GM23338 (cell line): ENCODE data around the gene ACTG2. TPM values are rescaled to one million over a fixed set of nuclear protein-coding genes. Genes with fewer than 3 reads are reported as not detected.

Experiments
- ATAC-seq: fragments of 200-7000 bp; cut with Tn5 transposase; 3 replicates; pipeline ENCODE4 v1.9.1; 2020
- DNase-seq: peaks from one replicate; pipeline ENCODE4 v3.0.0-alpha.2; 2015; ENCODE audit warnings: low spot score
- H2AFZ ChIP-seq: fragments of 200-600 bp; sonication (generic); 2 replicates; pipeline ENCODE4 v1.8.0; 2016; ENCODE audit warnings: antibody characterized with exemption, mild to moderate bottlenecking, moderate library complexity
- H3F3A ChIP-seq: fragments of 200-600 bp; sonication (generic); replicated peaks from 2 replicates; pipeline ENCODE4 v1.8.0; 2017; ENCODE audit warnings: antibody characterized with exemption, mixed run types, low read depth
- H3K27ac ChIP-seq: fragments of 200-600 bp; sonication (generic); 2 replicates; pipeline ENCODE4 v1.6.1; 2016; ENCODE audit warnings: low read depth
- H3K27me3 ChIP-seq: fragments of 200-600 bp; sonication (generic); 2 replicates; pipeline ENCODE4 v1.8.0; 2016; ENCODE audit warnings: mild to moderate bottlenecking, mixed run types, moderate library complexity; ENCODE audit not compliant: insufficient read depth
- H3K36me3 ChIP-seq: fragments of 200-600 bp; sonication (generic); 2 replicates; pipeline ENCODE4 v1.8.0; 2016; ENCODE audit warnings: mild to moderate bottlenecking; ENCODE audit not compliant: insufficient read depth
- H3K4me1 ChIP-seq: fragments of 200-600 bp; sonication (generic); 2 replicates; pipeline ENCODE4 v1.8.0; 2016; ENCODE audit warnings: mild to moderate bottlenecking, moderate library complexity; ENCODE audit not compliant: insufficient read depth
- H3K4me2 ChIP-seq: fragments of 200-600 bp; sonication (generic); 2 replicates; pipeline ENCODE4 v1.7.1; 2017; ENCODE audit warnings: mixed run types
- H3K4me3 ChIP-seq: fragments of 200-600 bp; sonication (generic); 2 replicates; pipeline ENCODE4 v1.6.1; 2016; ENCODE audit warnings: mixed run types
- H3K79me2 ChIP-seq: fragments of 200-600 bp; sonication (generic); replicated peaks from 2 replicates; pipeline ENCODE4 v1.8.0; 2017; ENCODE audit warnings: mild to moderate bottlenecking; ENCODE audit not compliant: insufficient read depth
- H3K9me2 ChIP-seq: fragments of 200-600 bp; sonication (generic); 2 replicates; pipeline ENCODE4 v1.8.0; 2017; ENCODE audit not compliant: insufficient read depth
- H4K20me1 ChIP-seq: fragments of 200-600 bp; sonication (generic); replicated peaks from 2 replicates; pipeline ENCODE4 v1.8.0; 2017; ENCODE audit warnings: mild to moderate bottlenecking; ENCODE audit not compliant: insufficient read depth
- H3K27ac Mint-ChIP-seq: 2 replicates; pipeline ENCODE4 v1.8.0; 2020; ENCODE audit warnings: inconsistent platforms, mild to moderate bottlenecking, moderate library complexity, mixed read lengths
- H3K27me3 Mint-ChIP-seq: 3 replicates; pipeline ENCODE4 v1.8.0; 2022; ENCODE audit warnings: low read depth, mild to moderate bottlenecking, moderate library complexity, mixed read lengths, inconsistent platforms; ENCODE audit not compliant: insufficient read depth, poor library complexity
- H3K36me3 Mint-ChIP-seq: 3 replicates; pipeline ENCODE4 v1.8.0; 2021; ENCODE audit warnings: low read depth, mild to moderate bottlenecking, inconsistent platforms, moderate library complexity, mixed read lengths
- H3K4me1 Mint-ChIP-seq: 3 replicates; pipeline ENCODE4 v1.8.0; 2020; ENCODE audit warnings: mild to moderate bottlenecking, inconsistent platforms, mixed read lengths
- H3K4me3 Mint-ChIP-seq: 3 replicates; pipeline ENCODE4 v1.8.0; 2021; ENCODE audit warnings: moderate library complexity, mild to moderate bottlenecking, inconsistent platforms, mixed read lengths
- H3K9me3 Mint-ChIP-seq: 3 replicates; pipeline ENCODE4 v1.8.0; 2020; ENCODE audit warnings: moderate library complexity, mild to moderate bottlenecking, inconsistent platforms, mixed read lengths
- CREB1 ChIP-seq: fragments of 250-450 bp; sonication (Bioruptor Pico); IDR thresholded peaks from 2 replicates; pipeline ENCODE4 v1.5.0; 2020; ENCODE audit warnings: low read depth, mild to moderate bottlenecking, moderate library complexity
- CTCF ChIP-seq, 2 experiments: fragments of 200-600 bp in 1 of 2; sonication (generic) in 1 of 2; conservative IDR thresholded peaks; 2 replicates each; pipeline versions ENCODE4 v1.5.1 to v1.6.1; 2016 to 2017; ENCODE audit warnings: antibody characterized with exemption in 2 of 2, low read depth in 2 of 2, mild to moderate bottlenecking in 2 of 2, moderate library complexity in 1 of 2
- ETS1 ChIP-seq: IDR thresholded peaks from 2 replicates; pipeline ENCODE4 v1.6.1; 2016; ENCODE audit warnings: antibody characterized with exemption
- EZH2 ChIP-seq: fragments of 200-600 bp; sonication (generic); IDR thresholded peaks from one replicate; pipeline ENCODE4 v1.8.0; 2017; ENCODE audit warnings: antibody characterized with exemption, mild to moderate bottlenecking, low read depth; ENCODE audit not compliant: unreplicated experiment
- EZH2phosphoT487 ChIP-seq: fragments of 200-600 bp; sonication (generic); IDR thresholded peaks from one replicate; pipeline ENCODE4 v1.8.1; 2018; ENCODE audit warnings: antibody characterized with exemption; ENCODE audit not compliant: unreplicated experiment
- NANOG ChIP-seq: IDR thresholded peaks from 2 replicates; pipeline ENCODE4 v1.6.1; 2016; ENCODE audit warnings: antibody characterized with exemption, borderline replicate concordance
- POLR2AphosphoS5 ChIP-seq: IDR thresholded peaks from 2 replicates; pipeline ENCODE4 v1.6.1; 2016; ENCODE audit warnings: antibody characterized with exemption, low read depth
- STAT1 ChIP-seq: IDR thresholded peaks from one replicate; pipeline ENCODE4 v1.6.1; 2016; ENCODE audit warnings: antibody characterized with exemption; ENCODE audit not compliant: unreplicated experiment
- ZNF114 ChIP-seq: fragments of 250-450 bp; sonication (Bioruptor Pico); IDR thresholded peaks from 2 replicates; pipeline ENCODE4 v1.5.0; 2020; ENCODE audit warnings: mild to moderate bottlenecking, moderate library complexity
- ZNF331 ChIP-seq: fragments of 250-450 bp; sonication (Bioruptor Pico); IDR thresholded peaks from 2 replicates; pipeline ENCODE4 v1.5.0; 2020; ENCODE audit warnings: low read depth, mild to moderate bottlenecking, moderate library complexity
- polyA plus RNA-seq: library from polyadenylated mRNA; unstranded; fragments of >200 nt; fragmentation: Nextera tagmentation; extraction: Ambion mirVana; gene quantifications from 2 replicates; pipeline ENCODE4 v1.2.1, GENCODE V29; 2016
- total RNA-seq: library from RNA; depleted of rRNA; stranded (reverse); fragments of >200 nt; shearing (Covaris generic); gene quantifications from 2 replicates; pipeline ENCODE4 v1.2.3, GENCODE V29; 2014
- TF ChIP-seq, protein P1 (sequence below): IDR thresholded peaks from one replicate; pipeline ENCODE4 v1.6.1; 2018; ENCODE audit warnings: antibody characterized with exemption; ENCODE audit not compliant: unreplicated experiment

ACTG2 gene
- total and polyA plus RNA-seq, 2 experiments from 2014 or later = 8.0 to 8.5 TPM

DNA sequence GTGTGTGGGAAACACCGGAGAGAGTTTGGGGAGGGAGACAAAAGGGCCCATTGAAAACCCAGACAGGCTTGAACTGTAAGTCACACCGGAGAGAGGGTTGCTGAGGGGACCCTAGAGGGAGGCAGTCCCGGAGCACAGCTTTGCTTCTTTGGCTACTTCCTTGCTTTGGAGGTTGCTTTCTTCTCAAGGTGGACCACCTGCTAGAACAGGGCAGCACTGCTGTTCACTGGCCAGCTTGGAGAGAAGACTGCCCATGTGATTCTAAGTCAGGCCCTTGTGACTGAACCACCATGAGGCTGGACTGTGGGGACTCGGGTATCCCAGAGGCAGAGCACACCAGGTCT is 4.4 kb downstream of the ACTG2 start (continued):
- TF ChIP-seq ZNF331 (CRISPR knock-in tag) = no peak
- TF ChIP-seq CTCF (conservative IDR thresholded peaks at IDR 0.05; ENCODE audit: low read depth in 2 of 2) = no peak
- TF ChIP-seq ZNF114 (CRISPR knock-in tag) = no peak
- TF ChIP-seq EZH2phosphoT487 = no peak
- TF ChIP-seq CREB1 (CRISPR knock-in tag) = no peak
- TF ChIP-seq EZH2 = no peak
- TF ChIP-seq, protein P1, sequence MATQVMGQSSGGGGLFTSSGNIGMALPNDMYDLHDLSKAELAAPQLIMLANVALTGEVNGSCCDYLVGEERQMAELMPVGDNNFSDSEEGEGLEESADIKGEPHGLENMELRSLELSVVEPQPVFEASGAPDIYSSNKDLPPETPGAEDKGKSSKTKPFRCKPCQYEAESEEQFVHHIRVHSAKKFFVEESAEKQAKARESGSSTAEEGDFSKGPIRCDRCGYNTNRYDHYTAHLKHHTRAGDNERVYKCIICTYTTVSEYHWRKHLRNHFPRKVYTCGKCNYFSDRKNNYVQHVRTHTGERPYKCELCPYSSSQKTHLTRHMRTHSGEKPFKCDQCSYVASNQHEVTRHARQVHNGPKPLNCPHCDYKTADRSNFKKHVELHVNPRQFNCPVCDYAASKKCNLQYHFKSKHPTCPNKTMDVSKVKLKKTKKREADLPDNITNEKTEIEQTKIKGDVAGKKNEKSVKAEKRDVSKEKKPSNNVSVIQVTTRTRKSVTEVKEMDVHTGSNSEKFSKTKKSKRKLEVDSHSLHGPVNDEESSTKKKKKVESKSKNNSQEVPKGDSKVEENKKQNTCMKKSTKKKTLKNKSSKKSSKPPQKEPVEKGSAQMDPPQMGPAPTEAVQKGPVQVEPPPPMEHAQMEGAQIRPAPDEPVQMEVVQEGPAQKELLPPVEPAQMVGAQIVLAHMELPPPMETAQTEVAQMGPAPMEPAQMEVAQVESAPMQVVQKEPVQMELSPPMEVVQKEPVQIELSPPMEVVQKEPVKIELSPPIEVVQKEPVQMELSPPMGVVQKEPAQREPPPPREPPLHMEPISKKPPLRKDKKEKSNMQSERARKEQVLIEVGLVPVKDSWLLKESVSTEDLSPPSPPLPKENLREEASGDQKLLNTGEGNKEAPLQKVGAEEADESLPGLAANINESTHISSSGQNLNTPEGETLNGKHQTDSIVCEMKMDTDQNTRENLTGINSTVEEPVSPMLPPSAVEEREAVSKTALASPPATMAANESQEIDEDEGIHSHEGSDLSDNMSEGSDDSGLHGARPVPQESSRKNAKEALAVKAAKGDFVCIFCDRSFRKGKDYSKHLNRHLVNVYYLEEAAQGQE = no peak
- no peak for TF ChIP-seq STAT1
- TF ChIP-seq NANOG = no peak
- TF ChIP-seq POLR2AphosphoS5 = no peak

DNA sequence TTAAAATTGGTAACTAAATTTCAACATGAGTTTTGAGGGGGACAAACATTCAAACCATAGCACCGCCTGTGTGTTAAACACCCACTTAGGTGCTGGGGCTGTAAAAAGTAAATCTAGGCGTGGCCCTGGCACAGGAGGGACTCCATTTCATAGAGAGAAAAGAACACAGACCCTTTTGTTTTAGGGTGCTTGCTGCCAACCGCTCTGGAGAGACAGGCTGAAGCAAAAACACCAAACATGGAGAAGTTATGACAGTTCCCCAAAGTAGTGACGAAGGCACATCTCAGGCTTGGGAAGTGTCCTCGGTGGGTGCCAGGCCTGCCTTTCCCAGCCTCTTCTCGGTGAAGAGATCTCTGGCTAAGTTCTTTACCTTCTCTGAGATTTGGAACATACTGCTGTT is 5.1 kb downstream of the ACTG2 start:
- Mint-ChIP-seq H3K27me3 (peaks cover 7% of the 10 kb centered on the region), H3K4me1 (peaks cover 9% of the 10 kb centered on the region; the same call in 2 of the 3 replicates), H3K4me3 (no peak overlapping the region), H3K36me3 (no peaks in the 10 kb centered on the region), H3K9me3 (no peaks in the 10 kb centered on the region), H3K27ac (no peak overlapping the region)
- H3K4me2 ChIP-seq = no peak overlapping the region
- H4K20me1 ChIP-seq = no peaks in the 10 kb centered on the region
- H3K27ac ChIP-seq = no peak overlapping the region
- H3K36me3 ChIP-seq = no peaks in the 10 kb centered on the region
- no peak for TF ChIP-seq ETS1
- no peak for TF ChIP-seq EZH2phosphoT487
- no peak for DNase-seq
- H3K9me2 ChIP-seq = no peaks in the 10 kb centered on the region
- no peaks in the 10 kb centered on the region for H3K79me2 ChIP-seq
- no peak for ATAC-seq
- H2AFZ ChIP-seq = no peak overlapping the region
- H3K4me1 ChIP-seq = no peaks in the 10 kb centered on the region
- H3F3A ChIP-seq = no peaks in the 10 kb centered on the region
- H3K27me3 ChIP-seq = no peaks in the 10 kb centered on the region
- no peak overlapping the region for H3K4me3 ChIP-seq
